Measurements from ENCODE around the gene MAP3K2. TPM values are rescaled to one million over a fixed set of nuclear protein-coding genes. Genes with fewer than 3 reads are reported as not detected.

Gene MAP3K2
- polyA plus RNA-seq, 3 donors, result 16.0 to 86.4 (median 66.3) TPM

DNA sequence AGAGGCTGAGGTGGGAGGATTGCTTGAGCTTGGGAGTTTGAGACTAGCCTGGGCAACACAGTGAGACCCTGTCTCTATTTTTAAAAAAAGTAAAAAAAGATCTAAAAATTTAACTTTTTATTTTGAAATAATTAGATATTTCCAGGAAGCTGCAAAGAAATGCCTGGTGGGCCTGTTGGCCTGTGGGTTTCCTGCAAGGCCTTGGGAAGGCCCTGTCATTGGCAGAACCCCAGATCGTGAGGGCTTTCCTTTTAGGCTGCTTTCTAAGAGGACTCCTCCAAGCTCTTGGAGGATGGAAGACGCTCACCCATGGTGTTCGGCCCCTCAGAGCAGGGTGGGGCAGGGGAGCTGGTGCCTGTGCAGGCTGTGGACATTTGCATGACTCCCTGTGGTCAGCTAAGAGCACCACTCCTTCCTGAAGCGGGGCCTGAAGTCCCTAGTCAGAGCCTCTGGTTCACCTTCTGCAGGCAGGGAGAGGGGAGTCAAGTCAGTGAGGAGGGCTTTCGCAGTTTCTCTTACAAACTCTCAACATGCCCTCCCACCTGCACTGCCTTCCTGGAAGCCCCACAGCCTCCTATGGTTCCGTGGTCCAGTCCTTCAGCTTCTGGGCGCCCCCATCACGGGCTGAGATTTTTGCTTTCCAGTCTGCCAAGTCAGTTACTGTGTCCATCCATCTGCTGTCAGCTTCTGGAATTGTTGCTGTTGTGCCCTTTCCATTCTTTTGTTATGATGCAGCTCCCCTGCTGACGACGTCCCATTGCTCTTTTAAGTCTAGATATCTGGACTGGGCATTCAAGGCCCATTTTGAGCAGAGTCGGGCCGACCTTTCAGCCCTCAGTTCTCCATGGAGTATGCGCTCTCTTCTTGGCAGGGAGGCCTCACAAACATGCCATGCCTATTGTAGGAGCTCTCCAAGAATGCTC is 37.1 kb upstream of the MAP3K2 start:
- H3K4me3 Mint-ChIP-seq, result no peak overlapping the region

DNA sequence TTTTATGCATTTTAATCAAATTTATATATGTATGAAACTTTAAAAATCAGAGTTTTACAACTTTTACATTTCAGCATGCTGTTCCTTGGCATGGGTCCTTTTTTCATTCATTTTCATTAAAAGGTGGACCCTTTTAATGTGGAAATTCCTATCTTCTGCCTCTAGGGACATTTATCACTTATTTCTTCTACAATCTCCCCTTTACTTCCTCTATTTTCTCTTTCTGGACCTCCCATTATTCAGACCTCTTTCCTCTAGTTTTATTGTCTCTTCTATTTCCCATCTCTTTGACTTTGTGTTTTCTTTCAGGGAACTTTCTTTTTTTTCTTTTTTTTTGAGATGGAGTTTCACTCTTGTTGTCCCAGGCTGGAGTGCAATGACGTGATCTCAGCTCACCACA is 36.1 kb upstream of the MAP3K2 start:
- Mint-ChIP-seq H3K36me3 (no peaks in the 10 kb centered on the region), H3K4me1 (peaks cover 17% of the 10 kb centered on the region), H3K4me3 (peak overlapping the region; percentile 70 to 87), H3K27me3 (ENCODE audit: low read depth in 3 of 3) (peaks cover 28 to 38% (median 37%) of the 10 kb centered on the region in 3 donors), H3K27ac (peak overlapping the region in 1 of 7 donors; percentile 7), H3K9me3 (peaks cover 0 to 4% (median 2%) of the 10 kb centered on the region in 7 donors)
- H3K4me1 ChIP-seq (ENCODE audit: control insufficient read depth in 1 of 2, insufficient read depth in 2 of 2, low read length in 2 of 2), result peaks cover 17% of the 10 kb centered on the region in 2 donors
- no peaks in the 10 kb centered on the region for H3K36me3 ChIP-seq (replicated peaks in 1 of 2; ENCODE audit: control insufficient read depth in 1 of 2, insufficient read depth in 2 of 2, low read length in 2 of 2)
- TF ChIP-seq, protein P1, sequence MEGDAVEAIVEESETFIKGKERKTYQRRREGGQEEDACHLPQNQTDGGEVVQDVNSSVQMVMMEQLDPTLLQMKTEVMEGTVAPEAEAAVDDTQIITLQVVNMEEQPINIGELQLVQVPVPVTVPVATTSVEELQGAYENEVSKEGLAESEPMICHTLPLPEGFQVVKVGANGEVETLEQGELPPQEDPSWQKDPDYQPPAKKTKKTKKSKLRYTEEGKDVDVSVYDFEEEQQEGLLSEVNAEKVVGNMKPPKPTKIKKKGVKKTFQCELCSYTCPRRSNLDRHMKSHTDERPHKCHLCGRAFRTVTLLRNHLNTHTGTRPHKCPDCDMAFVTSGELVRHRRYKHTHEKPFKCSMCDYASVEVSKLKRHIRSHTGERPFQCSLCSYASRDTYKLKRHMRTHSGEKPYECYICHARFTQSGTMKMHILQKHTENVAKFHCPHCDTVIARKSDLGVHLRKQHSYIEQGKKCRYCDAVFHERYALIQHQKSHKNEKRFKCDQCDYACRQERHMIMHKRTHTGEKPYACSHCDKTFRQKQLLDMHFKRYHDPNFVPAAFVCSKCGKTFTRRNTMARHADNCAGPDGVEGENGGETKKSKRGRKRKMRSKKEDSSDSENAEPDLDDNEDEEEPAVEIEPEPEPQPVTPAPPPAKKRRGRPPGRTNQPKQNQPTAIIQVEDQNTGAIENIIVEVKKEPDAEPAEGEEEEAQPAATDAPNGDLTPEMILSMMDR (IDR thresholded peaks at IDR 0.05), result peak; percentile 30
- peaks cover 7 to 29% of the 10 kb centered on the region in 2 donors for H3K27me3 ChIP-seq (ENCODE audit: control insufficient read depth in 2 of 2, insufficient read depth in 2 of 2, low read length in 2 of 2)
- no peaks in the 10 kb centered on the region for H3K79me2 ChIP-seq (ENCODE audit: insufficient read depth, low read length)
- H3K4me3 ChIP-seq (replicated peaks in 1 of 3; ENCODE audit: low read depth in 2 of 3, low read length in 3 of 3), result peak overlapping the region in 1 of 3 experiments; percentile 59
- no peaks in the 10 kb centered on the region for H3K9me3 ChIP-seq (replicated peaks in 1 of 2; ENCODE audit: control insufficient read depth in 1 of 2, insufficient read depth in 1 of 2, low read length in 2 of 2)
- DNase-seq, result peak in 2 of 3 donors; percentile 13 to 33
- H3K4me2 ChIP-seq (replicated peaks; ENCODE audit: extremely low read depth, low read length, poor library complexity, severe bottlenecking), result peak overlapping the region; percentile 78
- WGBS (ENCODE audit: insufficient coverage), result no CpG with 5 or more reads among the region's 1 CpG
- intact Hi-C loops (cut with micrococcal nuclease), result loop anchor here in 1 of 2 donors (10.0 kb wide), 2 partner anchors 49 to 101 kb away; partner anchors contain the start of gene IWS1
- no peak overlapping the region for H3K9ac ChIP-seq (ENCODE audit: insufficient read depth, low read length, poor library complexity, severe bottlenecking)
- H2AFZ ChIP-seq (ENCODE audit: insufficient read depth, low read depth, low read length, poor library complexity, severe bottlenecking), result no peak overlapping the region
- H3K27ac ChIP-seq (ENCODE audit: low read depth in 1 of 2, low read length in 2 of 2), result no peak overlapping the region
- H4K20me1 ChIP-seq (ENCODE audit: insufficient read depth, low read length), result peaks cover 5% of the 10 kb centered on the region

More for the DNA sequence above, 37.1 kb upstream of the MAP3K2 start:
- no peak overlapping the region for H2AFZ ChIP-seq (ENCODE audit: insufficient read depth, low read depth, low read length, poor library complexity, severe bottlenecking)
- WGBS (ENCODE audit: insufficient coverage), result 78% methylated on average over 11 of the region's 13 CpGs
- peak overlapping the region in 2 of 7 donors; percentile 62 to 69 for H3K27ac Mint-ChIP-seq
- H3K4me2 ChIP-seq (replicated peaks; ENCODE audit: extremely low read depth, low read length, poor library complexity, severe bottlenecking), result no peak overlapping the region
- H3K9ac ChIP-seq (ENCODE audit: insufficient read depth, low read length, poor library complexity, severe bottlenecking), result no peak overlapping the region
- H3K9me3 Mint-ChIP-seq, result peaks cover 0 to 4% (median 2%) of the 10 kb centered on the region in 7 donors
- no peak for DNase-seq
- H3K27me3 ChIP-seq (ENCODE audit: control insufficient read depth in 2 of 2, insufficient read depth in 2 of 2, low read length in 2 of 2), result peaks cover 7 to 29% of the 10 kb centered on the region in 2 donors
- H3K27me3 Mint-ChIP-seq (ENCODE audit: low read depth in 3 of 3), result peaks cover 28 to 38% (median 37%) of the 10 kb centered on the region in 3 donors
- peaks cover 17% of the 10 kb centered on the region in 2 donors for H3K4me1 ChIP-seq (ENCODE audit: control insufficient read depth in 1 of 2, insufficient read depth in 2 of 2, low read length in 2 of 2)
- no peaks in the 10 kb centered on the region for H3K79me2 ChIP-seq (ENCODE audit: insufficient read depth, low read length)
- no peaks in the 10 kb centered on the region for H3K36me3 ChIP-seq (replicated peaks in 1 of 2; ENCODE audit: control insufficient read depth in 1 of 2, insufficient read depth in 2 of 2, low read length in 2 of 2)
- H3K4me1 Mint-ChIP-seq, result peaks cover 17% of the 10 kb centered on the region
- TF ChIP-seq, protein P1 (IDR thresholded peaks at IDR 0.05), result no peak
- H3K4me3 ChIP-seq (replicated peaks in 1 of 3; ENCODE audit: low read depth in 2 of 3, low read length in 3 of 3), result no peak overlapping the region
- no peaks in the 10 kb centered on the region for H3K36me3 Mint-ChIP-seq
- H3K27ac ChIP-seq (ENCODE audit: low read depth in 1 of 2, low read length in 2 of 2), result no peak overlapping the region
- peaks cover 5% of the 10 kb centered on the region for H4K20me1 ChIP-seq (ENCODE audit: insufficient read depth, low read length)
- intact Hi-C loops (cut with micrococcal nuclease), result loop anchor here (5.0 to 10.0 kb wide), 3 partner anchors 50 to 100 kb away; partner anchors contain the start of gene IWS1 (in 1 of the 2)
- H3K9me3 ChIP-seq (replicated peaks in 1 of 2; ENCODE audit: control insufficient read depth in 1 of 2, insufficient read depth in 1 of 2, low read length in 2 of 2), result no peaks in the 10 kb centered on the region

Data from CD14-positive monocyte (primary cell).